Measurements from ENCODE around the gene HPCA. TPM values are rescaled to one million over a fixed set of nuclear protein-coding genes. Genes with fewer than 3 reads are reported as not detected.

The HPCA gene
- total and polyA plus RNA-seq, 10 donors = 0.29 to 0.33 (median 0.32) TPM; not detected in 7

DNA sequence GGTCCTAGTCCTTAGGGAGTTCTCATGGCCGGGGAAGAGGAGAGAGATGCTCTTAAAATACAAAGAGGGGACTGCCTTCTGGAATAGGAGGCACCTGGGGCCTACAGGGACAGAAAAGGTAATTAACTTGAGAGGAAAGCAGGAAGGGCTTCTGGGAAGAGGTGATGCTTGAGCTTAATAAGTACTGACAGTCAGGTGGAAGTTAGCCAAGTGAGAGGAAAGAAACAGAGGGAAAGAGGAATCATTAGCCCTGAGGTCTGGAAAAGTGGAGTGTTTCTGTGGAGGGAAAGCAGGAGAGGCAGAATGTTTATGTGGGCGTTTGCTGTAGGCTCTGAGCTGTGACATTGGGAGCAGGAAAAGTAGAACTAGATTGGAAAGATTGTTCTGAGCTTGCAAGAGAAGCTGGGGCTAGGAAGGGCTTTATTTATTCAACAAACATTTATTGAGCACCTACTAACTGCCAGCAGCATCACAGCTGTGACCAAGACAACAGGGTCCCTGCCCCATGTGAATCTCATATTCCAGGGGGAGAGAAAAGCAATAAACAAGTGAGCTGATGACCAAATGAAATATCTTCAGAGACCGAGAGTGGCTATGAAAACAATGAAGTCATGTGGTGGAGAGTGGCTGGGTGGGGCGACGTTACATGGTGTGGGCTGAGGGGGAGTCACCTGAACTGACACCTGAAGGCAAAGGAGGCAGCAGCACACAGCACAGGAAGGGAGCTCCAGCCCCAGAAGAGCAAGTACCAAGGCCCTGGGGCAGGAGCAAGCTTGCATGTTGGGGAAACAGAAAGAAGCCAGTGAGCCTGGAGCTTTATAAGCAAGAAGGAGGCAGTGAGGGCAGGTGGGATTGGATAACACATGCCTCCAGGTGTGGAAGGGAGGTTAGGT lies 11.2 kb upstream of the HPCA start:
- Histone ChIP-seq H3K27me3 (replicated peaks in 1 of 7) (peaks cover 0 to 95% (median 24%) of the 10 kb centered on the region in 7 donors), H3K27ac (no peak overlapping the region), H3K4me3 (no peak overlapping the region), H3K9me3 (no peaks in the 10 kb centered on the region), H3K4me1 (peaks cover 7 to 35% (median 24%) of the 10 kb centered on the region in 6 donors), H3K36me3 (no peaks in the 10 kb centered on the region)
- WGBS, 5 donors = 71 to 83% (median 74%) methylated on average over 5 of the region's 5 CpGs
- intact Hi-C loops (cut with DNase I; ENCODE audit: low total_unique reads) = loop anchor here (5.0 kb wide), 1 partner anchor 163 kb away; no protein-coding TSS in a partner anchor
- TF ChIP-seq POLR2A (IDR thresholded peaks at IDR 0.05) (no peak), POLR2AphosphoS5 (IDR thresholded peaks at IDR 0.05) (no peak)
- TF ChIP-seq, protein P1, sequence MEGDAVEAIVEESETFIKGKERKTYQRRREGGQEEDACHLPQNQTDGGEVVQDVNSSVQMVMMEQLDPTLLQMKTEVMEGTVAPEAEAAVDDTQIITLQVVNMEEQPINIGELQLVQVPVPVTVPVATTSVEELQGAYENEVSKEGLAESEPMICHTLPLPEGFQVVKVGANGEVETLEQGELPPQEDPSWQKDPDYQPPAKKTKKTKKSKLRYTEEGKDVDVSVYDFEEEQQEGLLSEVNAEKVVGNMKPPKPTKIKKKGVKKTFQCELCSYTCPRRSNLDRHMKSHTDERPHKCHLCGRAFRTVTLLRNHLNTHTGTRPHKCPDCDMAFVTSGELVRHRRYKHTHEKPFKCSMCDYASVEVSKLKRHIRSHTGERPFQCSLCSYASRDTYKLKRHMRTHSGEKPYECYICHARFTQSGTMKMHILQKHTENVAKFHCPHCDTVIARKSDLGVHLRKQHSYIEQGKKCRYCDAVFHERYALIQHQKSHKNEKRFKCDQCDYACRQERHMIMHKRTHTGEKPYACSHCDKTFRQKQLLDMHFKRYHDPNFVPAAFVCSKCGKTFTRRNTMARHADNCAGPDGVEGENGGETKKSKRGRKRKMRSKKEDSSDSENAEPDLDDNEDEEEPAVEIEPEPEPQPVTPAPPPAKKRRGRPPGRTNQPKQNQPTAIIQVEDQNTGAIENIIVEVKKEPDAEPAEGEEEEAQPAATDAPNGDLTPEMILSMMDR (IDR thresholded peaks at IDR 0.05 in 8 of 11, conservative IDR thresholded peaks at IDR 0.05 in 3 of 11) = no peak
- DNase-seq = peak; percentile 41

DNA sequence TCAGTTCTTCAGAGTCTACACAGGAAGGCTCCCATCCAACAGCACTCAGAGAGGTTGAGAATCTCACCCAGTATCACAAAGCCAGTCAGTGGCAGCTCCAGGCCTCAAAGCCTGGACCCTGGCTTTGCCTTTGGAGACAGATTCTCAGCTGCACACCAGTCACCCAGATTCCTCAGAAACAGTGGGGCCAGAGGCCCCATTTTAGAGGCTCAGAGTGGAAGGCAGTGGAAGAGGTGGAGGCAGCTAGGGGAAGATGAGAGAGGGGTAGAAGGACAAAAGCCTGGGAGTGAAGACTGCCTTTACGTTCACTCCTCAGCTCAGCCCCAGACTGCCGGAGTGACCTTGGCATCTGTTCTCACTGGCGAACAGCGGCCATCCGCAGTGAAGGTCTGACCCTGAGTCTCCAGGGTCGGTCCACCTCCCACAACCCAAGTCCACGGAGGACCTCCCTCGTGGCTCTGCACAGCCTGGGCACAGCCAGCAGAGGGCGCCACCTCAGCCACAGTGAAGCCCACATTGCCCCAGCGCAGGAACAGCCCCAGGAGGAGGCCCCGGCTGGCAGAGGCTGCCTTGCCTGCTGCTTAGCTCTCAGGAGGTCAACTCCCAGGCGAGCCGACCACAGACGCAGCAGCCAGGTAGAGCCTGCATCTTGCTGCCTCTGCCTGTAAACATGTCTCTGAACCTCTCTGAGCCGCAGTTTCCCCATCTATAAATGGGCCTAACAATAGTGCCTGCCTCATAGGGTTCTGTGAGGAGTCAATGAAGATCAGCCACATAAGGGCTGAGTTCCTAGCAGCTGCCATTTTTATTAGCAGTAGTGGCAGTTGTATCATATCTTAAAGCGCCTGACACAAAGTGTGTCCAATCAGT lies 9.7 kb upstream of the HPCA start:
- Histone ChIP-seq H3K4me1 (peaks cover 0 to 23% (median 14%) of the 10 kb centered on the region in 6 donors), H3K27ac (no peak overlapping the region), H3K9me3 (no peaks in the 10 kb centered on the region), H3K27me3 (replicated peaks in 1 of 7) (peaks cover 0 to 82% (median 16%) of the 10 kb centered on the region in 7 donors), H3K36me3 (no peaks in the 10 kb centered on the region), H3K4me3 (no peak overlapping the region)
- peak; percentile 89 for DNase-seq
- intact Hi-C loops (cut with DNase I; ENCODE audit: low total_unique reads) = no loop called here
- WGBS, 5 donors = 26 to 46% (median 27%) methylated on average over 7 to 16 of the region's 16 CpGs
- TF ChIP-seq POLR2AphosphoS5 (IDR thresholded peaks at IDR 0.05) = peak in 1 of 3 donors; percentile 40
- TF ChIP-seq, protein P1 (IDR thresholded peaks at IDR 0.05 in 8 of 11, conservative IDR thresholded peaks at IDR 0.05 in 3 of 11) = peak; percentile 42 to 91 (median 84)
- TF ChIP-seq POLR2A (IDR thresholded peaks at IDR 0.05) = no peak

GRCh38 chr1:32877211-32878110 lies 8.8 kb upstream of the HPCA start:
- H3K27ac ChIP-seq = no peak overlapping the region
- intact Hi-C loops (cut with DNase I; ENCODE audit: low total_unique reads) = no loop called here
- peaks cover 0 to 77% (median 7%) of the 10 kb centered on the region in 7 donors for H3K27me3 ChIP-seq (replicated peaks in 1 of 7)
- 80 to 87% (median 85%) methylated on average over 12 to 13 of the region's 13 CpGs for WGBS, 5 donors
- DNase-seq = peak; percentile 49
- H3K4me1 ChIP-seq = peaks cover 0 to 15% (median 8%) of the 10 kb centered on the region in 6 donors
- no peak overlapping the region for H3K4me3 ChIP-seq
- TF ChIP-seq POLR2A (IDR thresholded peaks at IDR 0.05) (no peak), POLR2AphosphoS5 (IDR thresholded peaks at IDR 0.05) (no peak)
- TF ChIP-seq, protein P1 (IDR thresholded peaks at IDR 0.05 in 8 of 11, conservative IDR thresholded peaks at IDR 0.05 in 3 of 11) = no peak
- no peaks in the 10 kb centered on the region for H3K9me3 ChIP-seq
- H3K36me3 ChIP-seq = no peaks in the 10 kb centered on the region
